Left ventricle myocardium inferior (tissue), 1 donor: Measurements from ENCODE around the gene ZNF221. TPM values are rescaled to one million over a fixed set of nuclear protein-coding genes. Genes with fewer than 3 reads are reported as not detected.

Source experiments
- DNase-seq: peaks from one replicate; pipeline ENCODE4 v3.0.0-alpha.2; 2020
- H3K27ac ChIP-seq: fragments of 200-600 bp; replicated peaks from 2 replicates; pipeline ENCODE4 v1.8.0; 2021
- H3K27me3 ChIP-seq: fragments of 200-600 bp; 2 replicates; pipeline ENCODE4 v1.8.0; 2021; ENCODE audit warnings: low read depth
- H3K36me3 ChIP-seq: fragments of 200-600 bp; 2 replicates; pipeline ENCODE4 v1.8.0; 2021
- H3K4me1 ChIP-seq: fragments of 200-600 bp; 2 replicates; pipeline ENCODE4 v1.8.0; 2021
- H3K4me3 ChIP-seq: fragments of 200-600 bp; 2 replicates; pipeline ENCODE4 v1.8.0; 2021; ENCODE audit warnings: mild to moderate bottlenecking, moderate library complexity
- H3K9me3 ChIP-seq: fragments of 200-600 bp; replicated peaks from 2 replicates; pipeline ENCODE4 v1.8.0; 2021
- intact Hi-C: fragments of 100-400 bp; cut with micrococcal nuclease; formaldehyde crosslinking; loops from one replicate; pipeline ENCODE4 v1.11.0; 2022
- total RNA-seq: library from RNA; stranded (reverse); fragmentation: NEBNext Ultra II Directional; extraction: Animal tissue kit (Norgen Biotek cat#: 25700); gene quantifications from one replicate; pipeline ENCODE4 v1.2.1, GENCODE V29; 2021
- TF ChIP-seq, protein P1 (sequence below): fragments of 200-600 bp; IDR thresholded peaks from 2 replicates; pipeline ENCODE4 v1.8.0; 2021; ENCODE audit warnings: antibody characterized with exemption, mild to moderate bottlenecking, borderline replicate concordance
- donor health status: DM: no; HTN: yes; CAD: no; lungs with severe emphysema.

ZNF221 gene
- total RNA-seq, 1 donor from 2014 or later = 3.7 TPM

DNA sequence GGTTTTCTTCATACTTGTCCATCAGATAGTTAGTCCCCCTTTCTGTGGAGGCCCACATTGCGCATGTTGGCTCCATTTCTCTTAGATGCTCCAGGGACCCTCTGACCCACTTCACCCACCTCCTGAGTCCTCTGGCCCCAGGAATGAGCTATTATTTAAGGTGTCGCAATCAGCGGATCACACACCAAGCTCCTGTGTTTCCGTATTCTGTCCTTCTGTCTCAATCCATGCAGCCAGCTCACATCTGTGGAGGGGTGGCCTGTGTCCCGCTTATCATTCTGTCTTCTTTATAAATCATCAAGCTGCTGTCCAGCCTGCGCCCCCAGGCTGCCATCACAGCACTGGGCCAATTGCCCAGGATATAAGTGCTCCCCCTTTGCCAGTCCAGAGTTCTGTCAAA, 56.4 kb downstream of the ZNF221 start:
- Histone ChIP-seq H3K4me1 (peaks cover 17% of the 10 kb centered on the region), H3K9me3 (peaks cover 74% of the 10 kb centered on the region), H3K36me3 (peaks cover 74% of the 10 kb centered on the region), H3K27me3 (no peaks in the 10 kb centered on the region), H3K4me3 (no peak overlapping the region), H3K27ac (no peak overlapping the region)
- intact Hi-C loops = no loop called here
- DNase-seq = no peak
- TF ChIP-seq, protein P1, sequence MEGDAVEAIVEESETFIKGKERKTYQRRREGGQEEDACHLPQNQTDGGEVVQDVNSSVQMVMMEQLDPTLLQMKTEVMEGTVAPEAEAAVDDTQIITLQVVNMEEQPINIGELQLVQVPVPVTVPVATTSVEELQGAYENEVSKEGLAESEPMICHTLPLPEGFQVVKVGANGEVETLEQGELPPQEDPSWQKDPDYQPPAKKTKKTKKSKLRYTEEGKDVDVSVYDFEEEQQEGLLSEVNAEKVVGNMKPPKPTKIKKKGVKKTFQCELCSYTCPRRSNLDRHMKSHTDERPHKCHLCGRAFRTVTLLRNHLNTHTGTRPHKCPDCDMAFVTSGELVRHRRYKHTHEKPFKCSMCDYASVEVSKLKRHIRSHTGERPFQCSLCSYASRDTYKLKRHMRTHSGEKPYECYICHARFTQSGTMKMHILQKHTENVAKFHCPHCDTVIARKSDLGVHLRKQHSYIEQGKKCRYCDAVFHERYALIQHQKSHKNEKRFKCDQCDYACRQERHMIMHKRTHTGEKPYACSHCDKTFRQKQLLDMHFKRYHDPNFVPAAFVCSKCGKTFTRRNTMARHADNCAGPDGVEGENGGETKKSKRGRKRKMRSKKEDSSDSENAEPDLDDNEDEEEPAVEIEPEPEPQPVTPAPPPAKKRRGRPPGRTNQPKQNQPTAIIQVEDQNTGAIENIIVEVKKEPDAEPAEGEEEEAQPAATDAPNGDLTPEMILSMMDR = no peak

DNA sequence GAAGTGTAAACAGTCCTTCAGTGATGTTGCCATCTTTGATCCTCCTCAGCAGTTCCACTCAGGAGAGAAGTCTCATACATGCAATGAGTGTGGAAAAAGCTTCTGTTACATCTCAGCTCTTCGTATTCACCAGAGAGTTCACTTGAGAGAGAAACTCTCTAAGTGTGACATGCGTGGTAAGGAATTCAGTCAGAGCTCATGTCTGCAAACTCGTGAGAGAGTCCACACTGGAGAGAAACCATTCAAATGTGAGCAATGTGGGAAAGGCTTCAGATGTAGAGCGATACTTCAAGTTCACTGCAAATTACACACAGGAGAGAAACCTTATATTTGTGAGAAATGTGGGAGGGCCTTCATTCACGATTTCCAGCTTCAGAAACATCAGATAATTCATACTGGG, 59.4 kb downstream of the ZNF221 start:
- Histone ChIP-seq H3K4me3 (no peak overlapping the region), H3K36me3 (peaks cover 81% of the 10 kb centered on the region), H3K9me3 (peaks cover 100% of the 10 kb centered on the region), H3K27ac (no peak overlapping the region), H3K4me1 (no peaks in the 10 kb centered on the region), H3K27me3 (no peaks in the 10 kb centered on the region)
- DNase-seq = no peak
- TF ChIP-seq, protein P1 = no peak
- intact Hi-C loops = no loop called here

Other genes with a start within 250 kb of the ZNF221 start
- not detected for gene IRGC, start 235.2 kb upstream of the ZNF221 start, total RNA-seq
- gene SMG9, start 196.3 kb upstream of the ZNF221 start, total RNA-seq = 18.9 TPM
- 0.38 TPM for gene KCNN4, start 170.3 kb upstream of the ZNF221 start, total RNA-seq
- gene LYPD5, start 148.8 kb upstream of the ZNF221 start, total RNA-seq = 1.3 TPM
- 14.7 TPM for gene ZNF283, start 123.9 kb upstream of the ZNF221 start, total RNA-seq
- 9.2 TPM for gene ZNF404, start 67.3 kb upstream of the ZNF221 start, total RNA-seq
- 6.4 TPM for gene ZNF45, start 15.9 kb upstream of the ZNF221 start, total RNA-seq
- 7.3 TPM for gene ZNF155, start 33.0 kb downstream of the ZNF221 start, total RNA-seq
- gene ZNF230, start 51.7 kb downstream of the ZNF221 start, total RNA-seq = 3.5 TPM
- 4.6 TPM for gene ZNF222, start 74.2 kb downstream of the ZNF221 start, total RNA-seq
- 2.9 TPM for gene ZNF223, start 100.8 kb downstream of the ZNF221 start, total RNA-seq
- gene ZNF284, start 120.9 kb downstream of the ZNF221 start, total RNA-seq = 1.9 TPM
- 13.6 TPM for gene ZNF224, start 143.1 kb downstream of the ZNF221 start, total RNA-seq
- 2.6 TPM for gene ZNF225, start 162.2 kb downstream of the ZNF221 start, total RNA-seq
- gene ZNF234, start 190.3 kb downstream of the ZNF221 start, total RNA-seq = 8.7 TPM
- gene ZNF226, start 213.9 kb downstream of the ZNF221 start, total RNA-seq = 17.8 TPM